Ishikawa (cell line): ENCODE results near the gene PXDN.

ENCODE experiments used
- CEBPB ChIP-seq: IDR thresholded peaks from 2 replicates; pipeline ENCODE4 v1.6.1; 2012
- CREB1 ChIP-seq: IDR thresholded peaks from 2 replicates; pipeline ENCODE4 v1.6.1; 2012; ENCODE audit warnings: low read depth
- EGR1 ChIP-seq: IDR thresholded peaks from 2 replicates; pipeline ENCODE4 v1.6.1; 2012
- EP300 ChIP-seq: IDR thresholded peaks from 2 replicates; pipeline ENCODE4 v1.6.1; 2012; ENCODE audit warnings: borderline replicate concordance
- FOXM1 ChIP-seq: IDR thresholded peaks from 2 replicates; pipeline ENCODE4 v1.6.1; 2012; ENCODE audit warnings: low read depth, borderline replicate concordance
- MAX ChIP-seq: IDR thresholded peaks from 2 replicates; pipeline ENCODE4 v1.6.1; 2012
- NFIC ChIP-seq: IDR thresholded peaks from 2 replicates; pipeline ENCODE4 v1.6.1; 2012
- RAD21 ChIP-seq: IDR thresholded peaks from 2 replicates; pipeline ENCODE4 v1.6.1; 2012; ENCODE audit warnings: low read depth
- REST ChIP-seq: IDR thresholded peaks from 2 replicates; pipeline ENCODE4 v1.6.1; 2012; ENCODE audit warnings: low read depth, mild to moderate bottlenecking
- TAF1 ChIP-seq: IDR thresholded peaks from 2 replicates; pipeline ENCODE4 v1.6.1; 2012; ENCODE audit warnings: low read depth, mild to moderate bottlenecking
- TCF12 ChIP-seq: IDR thresholded peaks from 2 replicates; pipeline ENCODE4 v1.6.1; 2012; ENCODE audit warnings: low read depth
- TEAD4 ChIP-seq: IDR thresholded peaks from 2 replicates; pipeline ENCODE4 v1.6.1; 2012
- USF1 ChIP-seq: IDR thresholded peaks from 2 replicates; pipeline ENCODE4 v1.6.1; 2012
- YY1 ChIP-seq: IDR thresholded peaks from 2 replicates; pipeline ENCODE4 v1.6.1; 2012; ENCODE audit warnings: low read depth
- ZBTB7A ChIP-seq: IDR thresholded peaks from 2 replicates; pipeline ENCODE4 v1.6.1; 2012; ENCODE audit warnings: low read depth

PXDN gene

GRCh38 chr2:1685078-1685956 lies 59.0 kb downstream of the PXDN start:
- TF ChIP-seq EGR1 (no peak), TCF12 (no peak), FOXM1 (no peak), RAD21 (no peak), TEAD4 (no peak), ZBTB7A (no peak), CEBPB (no peak), CREB1 (no peak), REST (no peak), YY1 (no peak), USF1 (no peak)

GRCh38 chr2:1683297-1683696 lies 61.0 kb downstream of the PXDN start:
- TF ChIP-seq EGR1 (no peak), CREB1 (no peak), TAF1 (no peak), ZBTB7A (no peak), EP300 (no peak), REST (no peak), YY1 (no peak), FOXM1 (no peak), NFIC (no peak)

- TF ChIP-seq TAF1 = no peak
- no peak for TF ChIP-seq USF1
- TF ChIP-seq NFIC = no peak
- no peak for TF ChIP-seq ZBTB7A
- no peak for TF ChIP-seq YY1
- no peak for TF ChIP-seq EGR1
- TF ChIP-seq RAD21 = no peak
- TF ChIP-seq MAX = no peak
- TF ChIP-seq REST = no peak
- no peak for TF ChIP-seq CREB1
Observed at GRCh38 chr2:1682181-1682440, 62.2 kb downstream of the PXDN start.

GRCh38 chr2:1681323-1682180 lies 62.8 kb downstream of the PXDN start:
- no peak for TF ChIP-seq TEAD4
- no peak for TF ChIP-seq REST
- TF ChIP-seq TCF12 = no peak
- TF ChIP-seq CREB1 = no peak
